ENCODE results near the gene STRN4. TPM values are rescaled to one million over a fixed set of nuclear protein-coding genes. Genes with fewer than 3 reads are reported as not detected.
"Not testable (repeated sequence)": the region's sequence is repeated elsewhere in the genome, so short reads cannot be mapped to it uniquely, and the experiment has no call there.

STRN4 gene
- total and polyA plus RNA-seq, 2 donors (not counting 1 experiment from before 2014, with no cell fraction given) = 33.7 to 56.0 TPM

DNA sequence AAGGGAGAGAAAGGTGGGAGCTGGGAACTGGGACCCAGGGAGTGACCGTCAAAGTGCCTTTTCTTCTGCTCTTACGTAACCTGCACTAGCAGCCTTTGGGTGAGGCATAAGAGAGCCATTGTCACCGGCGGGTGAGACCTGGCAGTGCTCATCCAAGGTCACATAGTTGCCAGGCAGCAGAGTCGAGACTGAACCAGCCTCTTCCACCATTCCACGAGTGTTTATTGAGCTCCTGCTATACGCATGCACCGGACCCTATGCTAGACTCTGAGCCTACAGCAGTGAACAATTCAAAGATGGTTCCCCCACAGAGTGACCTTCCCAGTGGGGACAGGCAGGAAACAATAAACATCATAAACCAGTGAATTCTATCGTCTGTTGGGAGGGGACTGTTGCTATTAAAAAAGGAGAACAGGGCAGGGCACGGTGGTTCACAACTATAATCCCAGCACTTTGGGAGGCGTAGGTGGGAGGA, 18.6 kb upstream of the STRN4 start:
- no peaks in the 10 kb centered on the region for H3K79me2 ChIP-seq (ENCODE audit: control insufficient read depth, insufficient read depth, low read length)
- H3K36me3 ChIP-seq (ENCODE audit: control insufficient read depth, insufficient read depth, low read length) = no peaks in the 10 kb centered on the region
- no peak overlapping the region for H3K4me3 ChIP-seq (replicated peaks in 1 of 4; ENCODE audit: control extremely low read depth in 1 of 4, insufficient read depth in 1 of 4, low read depth in 3 of 4, low read length in 4 of 4)
- H3K9ac ChIP-seq (ENCODE audit: insufficient read depth, low read length) = no peak overlapping the region
- H3K9me3 ChIP-seq (ENCODE audit: control insufficient read depth, insufficient read depth, low read depth, low read length) = no peaks in the 10 kb centered on the region
- H4K20me1 ChIP-seq (ENCODE audit: control insufficient read depth, extremely low read depth, insufficient read depth, low read length) = no peaks in the 10 kb centered on the region
- no peak for DNase-seq (ENCODE audit: low read depth in 2 of 2)
- no peaks in the 10 kb centered on the region for H3K27me3 ChIP-seq (ENCODE audit: control insufficient read depth, insufficient read depth, low read length)
- H3K27ac ChIP-seq (ENCODE audit: insufficient read depth, low read length) = no peak overlapping the region
- H3K4me2 ChIP-seq (ENCODE audit: extremely low read depth, insufficient read depth, low read length) = no peak overlapping the region
- H3K4me1 ChIP-seq (ENCODE audit: control insufficient read depth, extremely low read depth, insufficient read depth, low read length) = peaks cover 6% of the 10 kb centered on the region
- H2AFZ ChIP-seq (ENCODE audit: low read length) = no peak overlapping the region
- TF ChIP-seq EZH2 (IDR thresholded peaks at IDR 0.05; ENCODE audit: low read length, missing control alignments) = no peak
- TF ChIP-seq, protein P1, sequence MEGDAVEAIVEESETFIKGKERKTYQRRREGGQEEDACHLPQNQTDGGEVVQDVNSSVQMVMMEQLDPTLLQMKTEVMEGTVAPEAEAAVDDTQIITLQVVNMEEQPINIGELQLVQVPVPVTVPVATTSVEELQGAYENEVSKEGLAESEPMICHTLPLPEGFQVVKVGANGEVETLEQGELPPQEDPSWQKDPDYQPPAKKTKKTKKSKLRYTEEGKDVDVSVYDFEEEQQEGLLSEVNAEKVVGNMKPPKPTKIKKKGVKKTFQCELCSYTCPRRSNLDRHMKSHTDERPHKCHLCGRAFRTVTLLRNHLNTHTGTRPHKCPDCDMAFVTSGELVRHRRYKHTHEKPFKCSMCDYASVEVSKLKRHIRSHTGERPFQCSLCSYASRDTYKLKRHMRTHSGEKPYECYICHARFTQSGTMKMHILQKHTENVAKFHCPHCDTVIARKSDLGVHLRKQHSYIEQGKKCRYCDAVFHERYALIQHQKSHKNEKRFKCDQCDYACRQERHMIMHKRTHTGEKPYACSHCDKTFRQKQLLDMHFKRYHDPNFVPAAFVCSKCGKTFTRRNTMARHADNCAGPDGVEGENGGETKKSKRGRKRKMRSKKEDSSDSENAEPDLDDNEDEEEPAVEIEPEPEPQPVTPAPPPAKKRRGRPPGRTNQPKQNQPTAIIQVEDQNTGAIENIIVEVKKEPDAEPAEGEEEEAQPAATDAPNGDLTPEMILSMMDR (conservative IDR thresholded peaks at IDR 0.05 in 1 of 2, IDR thresholded peaks at IDR 0.05 in 1 of 2; ENCODE audit: low read depth in 1 of 2, low read length in 2 of 2) = no peak

DNA sequence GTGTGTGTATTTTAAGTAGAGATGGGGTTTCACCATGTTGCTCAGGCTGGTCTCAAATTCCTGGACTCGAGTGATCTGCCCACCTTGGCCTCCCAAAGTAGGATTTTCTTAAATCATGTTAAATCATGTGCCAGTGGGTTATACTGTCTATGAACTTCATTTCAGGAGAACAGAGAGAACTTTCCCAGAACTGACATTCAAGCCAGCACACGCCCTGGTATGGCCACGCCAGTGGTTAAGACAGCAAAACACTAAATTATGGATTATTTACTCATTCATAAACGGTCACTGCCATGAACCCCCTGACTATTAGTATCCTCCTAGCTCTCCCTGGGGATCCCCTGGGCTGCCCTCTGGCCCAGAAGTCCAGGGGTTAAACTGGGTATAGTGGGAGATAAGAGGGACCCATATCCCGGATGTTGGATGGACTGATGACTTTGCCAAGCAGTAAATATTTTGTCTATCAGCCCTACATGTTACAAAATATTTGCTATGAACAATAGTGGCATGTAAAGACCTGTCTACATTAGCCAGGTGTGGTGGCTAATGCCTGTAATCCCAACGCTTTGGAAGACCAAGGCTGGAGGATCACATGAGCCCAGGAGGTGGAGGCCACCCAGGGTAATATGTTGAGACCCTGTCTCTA, 16.1 kb upstream of the STRN4 start:
- H3K36me3 ChIP-seq (ENCODE audit: control insufficient read depth, insufficient read depth, low read length) = peaks cover 2% of the 10 kb centered on the region
- peaks cover 11% of the 10 kb centered on the region for H3K4me1 ChIP-seq (ENCODE audit: control insufficient read depth, extremely low read depth, insufficient read depth, low read length)
- no peak overlapping the region for H3K9ac ChIP-seq (ENCODE audit: insufficient read depth, low read length)
- no peak for DNase-seq (ENCODE audit: low read depth in 2 of 2)
- H3K27ac ChIP-seq (ENCODE audit: insufficient read depth, low read length) = no peak overlapping the region
- no peaks in the 10 kb centered on the region for H3K9me3 ChIP-seq (ENCODE audit: control insufficient read depth, insufficient read depth, low read depth, low read length)
- no peak overlapping the region for H2AFZ ChIP-seq (ENCODE audit: low read length)
- no peaks in the 10 kb centered on the region for H3K27me3 ChIP-seq (ENCODE audit: control insufficient read depth, insufficient read depth, low read length)
- no peak overlapping the region for H3K4me2 ChIP-seq (ENCODE audit: extremely low read depth, insufficient read depth, low read length)
- no peak for TF ChIP-seq EZH2 (IDR thresholded peaks at IDR 0.05; ENCODE audit: low read length, missing control alignments)
- TF ChIP-seq, protein P1 (conservative IDR thresholded peaks at IDR 0.05 in 1 of 2, IDR thresholded peaks at IDR 0.05 in 1 of 2; ENCODE audit: low read depth in 1 of 2, low read length in 2 of 2) = no peak
- H4K20me1 ChIP-seq (ENCODE audit: control insufficient read depth, extremely low read depth, insufficient read depth, low read length) = no peaks in the 10 kb centered on the region
- no peak overlapping the region for H3K4me3 ChIP-seq (replicated peaks in 1 of 4; ENCODE audit: control extremely low read depth in 1 of 4, insufficient read depth in 1 of 4, low read depth in 3 of 4, low read length in 4 of 4)
- H3K79me2 ChIP-seq (ENCODE audit: control insufficient read depth, insufficient read depth, low read length) = no peaks in the 10 kb centered on the region

DNA sequence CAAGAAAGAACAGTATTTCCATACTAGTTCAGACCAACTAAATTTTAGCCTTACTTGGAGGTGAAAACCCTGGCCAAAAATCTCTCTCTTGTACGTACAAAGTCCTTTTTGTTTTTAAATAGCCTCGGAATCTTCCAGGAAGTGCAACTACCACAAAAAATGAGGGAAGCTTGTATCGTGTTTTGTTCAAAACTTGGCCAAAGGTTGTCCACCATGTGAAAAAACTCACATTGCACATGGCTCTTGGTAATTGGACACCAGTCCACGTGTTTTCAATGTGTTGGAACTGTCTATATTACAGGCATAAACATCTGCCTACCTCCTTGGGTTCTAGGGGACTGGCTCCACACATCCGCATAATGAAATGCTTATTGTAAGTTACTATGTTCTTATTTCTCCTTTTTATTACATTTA, 15.2 kb upstream of the STRN4 start:
- Histone ChIP-seq H3K27ac (ENCODE audit: insufficient read depth, low read length) (no peak overlapping the region), H3K4me2 (ENCODE audit: extremely low read depth, insufficient read depth, low read length) (no peak overlapping the region), H3K9me3 (ENCODE audit: control insufficient read depth, insufficient read depth, low read depth, low read length) (no peaks in the 10 kb centered on the region), H3K4me1 (ENCODE audit: control insufficient read depth, extremely low read depth, insufficient read depth, low read length) (peaks cover 11% of the 10 kb centered on the region), H3K79me2 (ENCODE audit: control insufficient read depth, insufficient read depth, low read length) (no peaks in the 10 kb centered on the region), H3K27me3 (ENCODE audit: control insufficient read depth, insufficient read depth, low read length) (no peaks in the 10 kb centered on the region), H3K9ac (ENCODE audit: insufficient read depth, low read length) (no peak overlapping the region), H4K20me1 (ENCODE audit: control insufficient read depth, extremely low read depth, insufficient read depth, low read length) (no peaks in the 10 kb centered on the region), H3K4me3 (replicated peaks in 1 of 4; ENCODE audit: control extremely low read depth in 1 of 4, insufficient read depth in 1 of 4, low read depth in 3 of 4, low read length in 4 of 4) (no peak overlapping the region), H2AFZ (ENCODE audit: low read length) (no peak overlapping the region), H3K36me3 (ENCODE audit: control insufficient read depth, insufficient read depth, low read length) (peaks cover 3% of the 10 kb centered on the region)
- no peak for TF ChIP-seq EZH2 (IDR thresholded peaks at IDR 0.05; ENCODE audit: low read length, missing control alignments)
- DNase-seq (ENCODE audit: low read depth in 2 of 2) = peak; percentile 21 to 91

DNA sequence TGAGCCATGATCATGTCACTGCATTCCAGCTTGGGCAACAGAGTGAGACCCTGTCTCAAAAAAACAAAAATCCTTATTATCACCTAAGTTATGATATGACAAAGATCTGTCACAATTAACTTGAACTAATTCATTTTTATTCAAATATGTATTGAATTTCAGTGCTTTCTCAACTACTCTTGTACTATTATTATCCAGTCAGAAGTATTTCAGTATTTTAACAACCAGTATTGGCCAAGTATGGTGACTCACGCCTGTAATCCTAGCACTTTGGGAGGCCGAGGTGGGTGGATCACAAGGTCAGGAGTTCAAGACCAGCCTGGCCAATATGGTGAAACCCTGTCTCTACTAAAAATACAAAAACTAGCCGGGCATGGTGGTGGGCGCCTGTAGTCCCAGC, 14.6 kb upstream of the STRN4 start:
- H4K20me1 ChIP-seq (ENCODE audit: control insufficient read depth, extremely low read depth, insufficient read depth, low read length); H3K4me2 ChIP-seq (ENCODE audit: extremely low read depth, insufficient read depth, low read length); H3K27me3 ChIP-seq (ENCODE audit: control insufficient read depth, insufficient read depth, low read length); H3K4me3 ChIP-seq (replicated peaks in 1 of 4; ENCODE audit: control extremely low read depth in 1 of 4, insufficient read depth in 1 of 4, low read depth in 3 of 4, low read length in 4 of 4); H3K36me3 ChIP-seq (ENCODE audit: control insufficient read depth, insufficient read depth, low read length); H3K9me3 ChIP-seq (ENCODE audit: control insufficient read depth, insufficient read depth, low read depth, low read length); H3K9ac ChIP-seq (ENCODE audit: insufficient read depth, low read length); H3K79me2 ChIP-seq (ENCODE audit: control insufficient read depth, insufficient read depth, low read length); H2AFZ ChIP-seq (ENCODE audit: low read length): not testable (repeated sequence)
- H3K4me1 ChIP-seq (ENCODE audit: control insufficient read depth, extremely low read depth, insufficient read depth, low read length) = peaks cover 11% of the 10 kb centered on the region
- DNase-seq (ENCODE audit: low read depth in 2 of 2) = peak in 1 of 2 donors; percentile 53
- peak overlapping the region; percentile 68 for H3K27ac ChIP-seq (ENCODE audit: insufficient read depth, low read length)

All from fibroblast of lung (primary cell).